ENCODE data around the gene SMIM5. TPM values are rescaled to one million over a fixed set of nuclear protein-coding genes. Genes with fewer than 3 reads are reported as not detected.

The SMIM5 gene
- polyA plus RNA-seq, 1 donor from 2014 or later, result 0.59 TPM

DNA sequence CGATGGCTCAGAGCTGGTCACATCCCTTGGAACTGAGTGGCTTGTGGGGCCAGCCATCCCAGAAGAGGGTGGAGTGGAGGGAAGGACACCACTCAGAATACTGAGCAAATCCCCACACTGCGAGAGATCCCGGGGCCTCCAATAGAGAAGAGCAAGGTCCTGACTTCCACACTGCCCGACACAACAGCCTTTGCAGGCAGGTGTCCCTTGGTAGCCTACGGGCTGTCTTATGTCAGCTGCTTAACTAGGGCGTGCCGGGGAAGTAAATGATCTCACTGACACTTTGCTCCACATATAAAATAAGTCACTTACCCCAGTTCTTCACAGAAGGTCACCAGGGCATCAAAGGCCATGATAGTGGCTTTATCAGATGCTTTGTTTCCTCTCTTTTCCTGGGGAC is 17.6 kb downstream of the SMIM5 start:
- Histone ChIP-seq H3K27ac (ENCODE audit: low read length) (no peak overlapping the region), H3K36me3 (ENCODE audit: insufficient read depth, low read length) (peaks cover 4% of the 10 kb centered on the region), H3K79me2 (replicated peaks; ENCODE audit: insufficient read depth, low read length) (no peaks in the 10 kb centered on the region), H3F3A (ENCODE audit: insufficient read depth, low read length, poor library complexity, severe bottlenecking) (no peaks in the 10 kb centered on the region), H3K9ac (ENCODE audit: low read length) (no peak overlapping the region), H3K9me3 (ENCODE audit: low read length) (no peaks in the 10 kb centered on the region), H2AFZ (ENCODE audit: low read depth, low read length) (no peak overlapping the region), H3K4me2 (ENCODE audit: low read length) (no peak overlapping the region), H3K4me3 (ENCODE audit: low read length) (no peak overlapping the region), H4K20me1 (ENCODE audit: insufficient read depth) (no peaks in the 10 kb centered on the region), H3K9me2 (ENCODE audit: insufficient read depth, low read length) (no peaks in the 10 kb centered on the region), H3K27me3 (ENCODE audit: insufficient read depth, low read depth, low read length) (no peaks in the 10 kb centered on the region)
- TF ChIP-seq RAD21 (conservative IDR thresholded peaks at IDR 0.05) (no peak), TAF1 (IDR thresholded peaks at IDR 0.05; ENCODE audit: low read depth) (no peak), EZH2 (IDR thresholded peaks at IDR 0.05; ENCODE audit: borderline replicate concordance, insufficient read depth, low read length, poor library complexity, severe bottlenecking) (no peak), CTCF (IDR thresholded peaks at IDR 0.05; ENCODE audit: poor library complexity, severe bottlenecking) (no peak), POLR2AphosphoS5 (IDR thresholded peaks at IDR 0.05) (no peak), SMC3 (conservative IDR thresholded peaks at IDR 0.05; ENCODE audit: poor library complexity) (no peak)
- TF ChIP-seq, protein P1, sequence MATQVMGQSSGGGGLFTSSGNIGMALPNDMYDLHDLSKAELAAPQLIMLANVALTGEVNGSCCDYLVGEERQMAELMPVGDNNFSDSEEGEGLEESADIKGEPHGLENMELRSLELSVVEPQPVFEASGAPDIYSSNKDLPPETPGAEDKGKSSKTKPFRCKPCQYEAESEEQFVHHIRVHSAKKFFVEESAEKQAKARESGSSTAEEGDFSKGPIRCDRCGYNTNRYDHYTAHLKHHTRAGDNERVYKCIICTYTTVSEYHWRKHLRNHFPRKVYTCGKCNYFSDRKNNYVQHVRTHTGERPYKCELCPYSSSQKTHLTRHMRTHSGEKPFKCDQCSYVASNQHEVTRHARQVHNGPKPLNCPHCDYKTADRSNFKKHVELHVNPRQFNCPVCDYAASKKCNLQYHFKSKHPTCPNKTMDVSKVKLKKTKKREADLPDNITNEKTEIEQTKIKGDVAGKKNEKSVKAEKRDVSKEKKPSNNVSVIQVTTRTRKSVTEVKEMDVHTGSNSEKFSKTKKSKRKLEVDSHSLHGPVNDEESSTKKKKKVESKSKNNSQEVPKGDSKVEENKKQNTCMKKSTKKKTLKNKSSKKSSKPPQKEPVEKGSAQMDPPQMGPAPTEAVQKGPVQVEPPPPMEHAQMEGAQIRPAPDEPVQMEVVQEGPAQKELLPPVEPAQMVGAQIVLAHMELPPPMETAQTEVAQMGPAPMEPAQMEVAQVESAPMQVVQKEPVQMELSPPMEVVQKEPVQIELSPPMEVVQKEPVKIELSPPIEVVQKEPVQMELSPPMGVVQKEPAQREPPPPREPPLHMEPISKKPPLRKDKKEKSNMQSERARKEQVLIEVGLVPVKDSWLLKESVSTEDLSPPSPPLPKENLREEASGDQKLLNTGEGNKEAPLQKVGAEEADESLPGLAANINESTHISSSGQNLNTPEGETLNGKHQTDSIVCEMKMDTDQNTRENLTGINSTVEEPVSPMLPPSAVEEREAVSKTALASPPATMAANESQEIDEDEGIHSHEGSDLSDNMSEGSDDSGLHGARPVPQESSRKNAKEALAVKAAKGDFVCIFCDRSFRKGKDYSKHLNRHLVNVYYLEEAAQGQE (IDR thresholded peaks at IDR 0.05; ENCODE audit: borderline replicate concordance), result no peak

DNA sequence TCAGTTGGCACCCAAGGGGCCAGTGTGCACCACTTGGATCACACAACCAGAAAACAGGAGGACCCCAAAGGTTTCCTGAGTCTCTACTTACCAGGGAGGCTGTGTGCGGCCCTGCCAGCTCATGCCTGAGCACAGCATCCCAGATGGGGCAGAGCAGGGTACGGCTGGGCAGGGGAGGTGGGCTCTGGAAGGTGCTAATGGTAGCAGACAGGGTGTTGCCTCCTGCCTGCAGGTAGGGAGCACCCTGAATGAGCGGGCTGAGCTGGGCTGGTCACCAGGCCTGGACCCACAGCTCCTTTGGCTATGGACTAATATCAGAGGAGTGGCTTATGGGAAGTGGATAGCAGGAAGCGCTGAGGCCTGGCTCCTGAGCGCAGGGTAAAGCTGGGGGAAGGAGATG is 19.1 kb downstream of the SMIM5 start:
- no peak overlapping the region for H3K4me3 ChIP-seq (ENCODE audit: low read length)
- H3K4me2 ChIP-seq (ENCODE audit: low read length), result no peak overlapping the region
- H3K36me3 ChIP-seq (ENCODE audit: insufficient read depth, low read length), result peaks cover 4% of the 10 kb centered on the region
- no peaks in the 10 kb centered on the region for H3F3A ChIP-seq (ENCODE audit: insufficient read depth, low read length, poor library complexity, severe bottlenecking)
- no peaks in the 10 kb centered on the region for H3K27me3 ChIP-seq (ENCODE audit: insufficient read depth, low read depth, low read length)
- no peaks in the 10 kb centered on the region for H3K9me3 ChIP-seq (ENCODE audit: low read length)
- no peaks in the 10 kb centered on the region for H3K9me2 ChIP-seq (ENCODE audit: insufficient read depth, low read length)
- no peak overlapping the region for H3K27ac ChIP-seq (ENCODE audit: low read length)
- no peaks in the 10 kb centered on the region for H3K79me2 ChIP-seq (replicated peaks; ENCODE audit: insufficient read depth, low read length)
- no peaks in the 10 kb centered on the region for H4K20me1 ChIP-seq (ENCODE audit: insufficient read depth)
- TF ChIP-seq, protein P1 (IDR thresholded peaks at IDR 0.05; ENCODE audit: borderline replicate concordance), result no peak
- TF ChIP-seq RAD21 (conservative IDR thresholded peaks at IDR 0.05) (no peak), POLR2AphosphoS5 (IDR thresholded peaks at IDR 0.05) (no peak), SMC3 (conservative IDR thresholded peaks at IDR 0.05; ENCODE audit: poor library complexity) (no peak), EP300 (conservative IDR thresholded peaks at IDR 0.05; ENCODE audit: poor library complexity, severe bottlenecking) (no peak), TAF1 (IDR thresholded peaks at IDR 0.05; ENCODE audit: low read depth) (no peak), CTCF (IDR thresholded peaks at IDR 0.05; ENCODE audit: poor library complexity, severe bottlenecking) (no peak), EZH2 (IDR thresholded peaks at IDR 0.05; ENCODE audit: borderline replicate concordance, insufficient read depth, low read length, poor library complexity, severe bottlenecking) (no peak), MXI1 (conservative IDR thresholded peaks at IDR 0.05; ENCODE audit: poor library complexity, severe bottlenecking) (no peak)
- no peak overlapping the region for H2AFZ ChIP-seq (ENCODE audit: low read depth, low read length)
- no peak overlapping the region for H3K9ac ChIP-seq (ENCODE audit: low read length)
